Fibroblast of lung (primary cell): ENCODE measurements around the gene TRIM24. TPM values are rescaled to one million over a fixed set of nuclear protein-coding genes. Genes with fewer than 3 reads are reported as not detected.

Source experiments
- DNase-seq, 2 donors: peaks; one replicate each; pipeline versions ENCODE4 v3.0.0 to v3.0.0-alpha.2; 2010; ENCODE audit warnings: low read depth in 2 of 2
- H2AFZ ChIP-seq: 2 replicates; pipeline ENCODE4 v1.5.1; 2012; ENCODE audit warnings: low read length, control low read depth, inconsistent platforms
- H3K27ac ChIP-seq: 2 replicates; pipeline ENCODE4 v1.5.1; 2011; ENCODE audit warnings: low read length, control low read depth; ENCODE audit not compliant: insufficient read depth
- H3K27me3 ChIP-seq: 2 replicates; pipeline ENCODE4 v1.5.1; 2011; ENCODE audit warnings: mild to moderate bottlenecking, low read length; ENCODE audit not compliant: control insufficient read depth, insufficient read depth
- H3K36me3 ChIP-seq: 2 replicates; pipeline ENCODE4 v1.5.1; 2011; ENCODE audit warnings: low read length; ENCODE audit not compliant: control insufficient read depth, insufficient read depth
- H3K4me1 ChIP-seq: 2 replicates; pipeline ENCODE4 v1.5.1; 2011; ENCODE audit warnings: low read length; ENCODE audit not compliant: control insufficient read depth, insufficient read depth; ENCODE audit errors: extremely low read depth
- H3K4me2 ChIP-seq: 2 replicates; pipeline ENCODE4 v1.5.1; 2011; ENCODE audit warnings: low read length, control low read depth; ENCODE audit not compliant: insufficient read depth; ENCODE audit errors: extremely low read depth
- H3K4me3 ChIP-seq, 4 experiments: fragments of 200-600 bp in 1 of 4; sonication (generic) in 1 of 4; replicated peaks in 1 of 4; 2 replicates each; pipeline ENCODE4 v1.5.1; 2011 to 2016; ENCODE audit warnings: low read length in 4 of 4, low read depth in 3 of 4, mild to moderate bottlenecking in 3 of 4, control low read depth in 2 of 4, inconsistent platforms in 1 of 4, mixed read lengths in 1 of 4; ENCODE audit not compliant: insufficient read depth in 1 of 4; ENCODE audit errors: control extremely low read depth in 1 of 4
- H3K79me2 ChIP-seq: 2 replicates; pipeline ENCODE4 v1.5.1; 2012; ENCODE audit warnings: mild to moderate bottlenecking, low read length, inconsistent platforms; ENCODE audit not compliant: control insufficient read depth, insufficient read depth
- H3K9ac ChIP-seq: 2 replicates; pipeline ENCODE4 v1.5.1; 2011; ENCODE audit warnings: mild to moderate bottlenecking, low read length, control low read depth; ENCODE audit not compliant: insufficient read depth
- H3K9me3 ChIP-seq: 2 replicates; pipeline ENCODE4 v1.5.1; 2012; ENCODE audit warnings: low read depth, low read length; ENCODE audit not compliant: control insufficient read depth, insufficient read depth
- H4K20me1 ChIP-seq: 2 replicates; pipeline ENCODE4 v1.5.1; 2011; ENCODE audit warnings: low read length; ENCODE audit not compliant: control insufficient read depth, insufficient read depth; ENCODE audit errors: extremely low read depth
- CTCF ChIP-seq, 2 donors: IDR thresholded peaks in 1 of 2; conservative IDR thresholded peaks in 1 of 2; 1 replicate in 1 of 2; 2 replicates in 1 of 2; pipeline ENCODE4 v1.5.1; 2011 to 2012; ENCODE audit warnings: low read length in 2 of 2, control low read depth in 1 of 2, inconsistent platforms in 1 of 2, low read depth in 1 of 2, mild to moderate bottlenecking in 1 of 2
- EZH2 ChIP-seq: IDR thresholded peaks from 2 replicates; pipeline ENCODE4 v1.5.1; 2012; ENCODE audit warnings: low read length, control low read depth, mild to moderate bottlenecking; ENCODE audit errors: missing control alignments
- polyA plus RNA-seq, 2 donors: library from polyadenylated mRNA; depleted of rRNA in 1 of 2; stranded (reverse) in 1 of 2; unstranded in 1 of 2; fragments of >200 nt; gene quantifications; 2 replicates each; pipeline ENCODE4 v1.2.1, GENCODE V29; 2011 to 2012; ENCODE audit warnings: missing spikeins in 1 of 2
- total RNA-seq: library from RNA; depleted of rRNA; stranded (reverse); fragments of >200 nt; gene quantifications from 2 replicates; pipeline ENCODE4 v1.2.1, GENCODE V29; 2014

The TRIM24 gene
- total and polyA plus RNA-seq, 2 donors (not counting 1 experiment from before 2014, with no cell fraction given) = 5.9 to 7.9 TPM

GRCh38 chr7:138538997-138539644 lies 79.1 kb downstream of the TRIM24 start:
- Histone ChIP-seq H3K27ac (no peak overlapping the region), H4K20me1 (no peaks in the 10 kb centered on the region), H2AFZ (no peak overlapping the region), H3K9me3 (no peaks in the 10 kb centered on the region), H3K4me1 (peaks cover 3% of the 10 kb centered on the region), H3K36me3 (no peaks in the 10 kb centered on the region), H3K27me3 (no peaks in the 10 kb centered on the region), H3K79me2 (no peaks in the 10 kb centered on the region), H3K9ac (no peak overlapping the region), H3K4me2 (no peak overlapping the region), H3K4me3 (no peak overlapping the region)
- TF ChIP-seq EZH2 (no peak), CTCF (conservative IDR thresholded peaks at IDR 0.05 in 1 of 2, IDR thresholded peaks at IDR 0.05 in 1 of 2; ENCODE audit: low read depth in 1 of 2, low read length in 2 of 2) (no peak)
- no peak for DNase-seq

GRCh38 chr7:138542183-138542582 lies 82.1 kb downstream of the TRIM24 start:
- no peaks in the 10 kb centered on the region for H3K9me3 ChIP-seq
- no peak overlapping the region for H3K27ac ChIP-seq
- TF ChIP-seq EZH2 = no peak
- H3K4me1 ChIP-seq = peaks cover 3% of the 10 kb centered on the region
- DNase-seq = no peak
- H3K27me3 ChIP-seq = no peaks in the 10 kb centered on the region
- H2AFZ ChIP-seq = no peak overlapping the region
- H3K4me3 ChIP-seq = no peak overlapping the region
- H3K79me2 ChIP-seq = no peaks in the 10 kb centered on the region
- no peaks in the 10 kb centered on the region for H3K36me3 ChIP-seq
- no peak overlapping the region for H3K9ac ChIP-seq
- no peaks in the 10 kb centered on the region for H4K20me1 ChIP-seq
- H3K4me2 ChIP-seq = no peak overlapping the region

GRCh38 chr7:138543739-138544138 lies 83.7 kb downstream of the TRIM24 start:
- no peaks in the 10 kb centered on the region for H3K79me2 ChIP-seq
- no peak overlapping the region for H2AFZ ChIP-seq
- no peaks in the 10 kb centered on the region for H3K36me3 ChIP-seq
- no peak overlapping the region for H3K9ac ChIP-seq
- H3K27me3 ChIP-seq = no peaks in the 10 kb centered on the region
- H4K20me1 ChIP-seq = no peaks in the 10 kb centered on the region
- TF ChIP-seq CTCF (conservative IDR thresholded peaks at IDR 0.05 in 1 of 2, IDR thresholded peaks at IDR 0.05 in 1 of 2; ENCODE audit: low read depth in 1 of 2, low read length in 2 of 2) (no peak), EZH2 (no peak)
- no peak overlapping the region for H3K4me3 ChIP-seq
- H3K4me2 ChIP-seq = no peak overlapping the region
- H3K4me1 ChIP-seq = no peaks in the 10 kb centered on the region
- H3K9me3 ChIP-seq = no peaks in the 10 kb centered on the region
- H3K27ac ChIP-seq = no peak overlapping the region
- no peak for DNase-seq
